Measurements from ENCODE around the gene SLC25A23.

- no peak for TF ChIP-seq POLR2AphosphoS5 (IDR thresholded peaks at IDR 0.05)
- no peak for TF ChIP-seq CTCF (IDR thresholded peaks at IDR 0.05)
These were observed 63.3 kb downstream of the SLC25A23 start for GRCh38 chr19:6396305-6396704.
